ENCODE measurements around the gene LSP1.

- TF ChIP-seq YEATS4 (CRISPR knock-in tag; IDR thresholded peaks at IDR 0.05; ENCODE audit: borderline replicate concordance): no peak
- no peak for TF ChIP-seq ZNF432 (CRISPR knock-in tag; IDR thresholded peaks at IDR 0.05; ENCODE audit: borderline replicate concordance)
- TF ChIP-seq SP2 (CRISPR knock-in tag; IDR thresholded peaks at IDR 0.05): no peak
- no peak for TF ChIP-seq CTCF (CRISPR knock-in tag; IDR thresholded peaks at IDR 0.05)
- no peak for TF ChIP-seq ZNF761 (CRISPR knock-in tag; conservative IDR thresholded peaks at IDR 0.05)
- no peak for TF ChIP-seq RAD21 (CRISPR knock-in tag; IDR thresholded peaks at IDR 0.05)
- TF ChIP-seq ZBTB43 (CRISPR knock-in tag; conservative IDR thresholded peaks at IDR 0.05): no peak
- no peak for TF ChIP-seq TEAD2 (CRISPR knock-in tag; IDR thresholded peaks at IDR 0.05)
Measured at GRCh38 chr11:1868056-1868635, 15.3 kb downstream of the LSP1 start.

All from HepG2 (cell line).